NCI-H82 (cell line): ENCODE results near the gene RPL27A.

Source experiments
- DNase-seq: peaks from one replicate; lab custom pipeline; 2025; lab: John Stamatoyannopoulos, UW

The RPL27A gene

GRCh38 chr11:8701891-8702597 lies 19.5 kb downstream of the RPL27A start:
- no peak for DNase-seq

GRCh38 chr11:8702598-8702915 lies 20.0 kb downstream of the RPL27A start:
- DNase-seq, result no peak

- no peak for DNase-seq
These were observed 21.5 kb downstream of the RPL27A start for GRCh38 chr11:8704136-8704535.

DNA sequence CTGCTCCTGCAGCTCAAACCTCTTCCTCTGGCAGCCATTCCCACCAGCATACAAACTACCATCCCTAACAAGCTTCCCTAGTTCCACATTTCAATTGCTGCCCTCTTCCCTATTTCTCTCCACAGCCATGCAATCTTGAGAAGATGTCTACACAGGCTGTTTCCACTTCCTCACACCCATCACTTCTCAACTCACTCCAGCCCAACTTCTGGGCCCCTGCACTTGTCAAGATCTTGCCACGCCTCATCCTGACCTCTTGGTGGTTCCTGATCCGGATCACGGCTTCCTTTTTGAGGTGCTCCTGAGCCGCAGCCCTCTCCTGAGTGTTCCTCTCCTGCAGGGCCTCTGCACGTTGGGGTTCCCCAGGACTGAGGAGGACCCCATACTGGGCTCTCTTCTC lies 22.6 kb downstream of the RPL27A start:
- no peak for DNase-seq

GRCh38 chr11:8706673-8707432 lies 24.3 kb downstream of the RPL27A start:
- no peak for DNase-seq

DNA sequence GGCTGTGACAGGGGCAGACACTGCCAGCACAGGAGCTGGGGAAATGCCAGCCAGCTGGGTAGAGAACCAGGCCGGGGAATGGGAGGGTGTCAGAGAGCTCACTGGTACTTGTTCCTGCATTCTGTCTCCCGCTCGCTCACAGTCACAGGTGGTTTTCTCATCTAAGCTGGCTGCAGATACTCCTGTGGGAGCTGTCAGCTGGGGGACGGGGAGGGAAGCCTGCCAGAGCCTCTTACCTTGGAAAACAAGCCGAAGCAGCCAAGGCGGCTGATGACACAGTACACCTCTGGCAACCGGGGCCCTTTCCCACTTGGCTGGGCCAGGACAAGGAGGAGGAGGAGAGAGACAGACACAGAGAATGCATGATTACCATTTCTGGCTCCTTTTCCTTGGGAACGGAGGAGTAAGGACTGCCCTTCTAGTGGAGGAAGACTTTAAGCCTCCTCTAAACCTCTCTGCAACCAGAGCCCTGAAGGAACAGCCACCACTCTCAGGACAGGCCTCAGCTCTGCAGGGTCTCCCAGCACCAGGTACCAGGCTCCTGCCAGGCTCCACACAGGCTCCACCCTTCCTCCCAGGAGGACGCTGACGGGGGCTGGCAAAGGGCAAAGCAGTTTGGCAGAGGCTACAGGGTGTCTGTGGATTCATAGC lies 25.1 kb downstream of the RPL27A start:
- DNase-seq, result no peak

GRCh38 chr11:8709002-8709672 lies 26.5 kb downstream of the RPL27A start:
- DNase-seq, result no peak

- no peak for DNase-seq
These were observed 27.2 kb downstream of the RPL27A start for GRCh38 chr11:8709777-8710176.

GRCh38 chr11:8711895-8712442 lies 29.4 kb downstream of the RPL27A start:
- DNase-seq, result no peak

GRCh38 chr11:8712506-8712905 lies 29.9 kb downstream of the RPL27A start:
- DNase-seq, result no peak

DNA sequence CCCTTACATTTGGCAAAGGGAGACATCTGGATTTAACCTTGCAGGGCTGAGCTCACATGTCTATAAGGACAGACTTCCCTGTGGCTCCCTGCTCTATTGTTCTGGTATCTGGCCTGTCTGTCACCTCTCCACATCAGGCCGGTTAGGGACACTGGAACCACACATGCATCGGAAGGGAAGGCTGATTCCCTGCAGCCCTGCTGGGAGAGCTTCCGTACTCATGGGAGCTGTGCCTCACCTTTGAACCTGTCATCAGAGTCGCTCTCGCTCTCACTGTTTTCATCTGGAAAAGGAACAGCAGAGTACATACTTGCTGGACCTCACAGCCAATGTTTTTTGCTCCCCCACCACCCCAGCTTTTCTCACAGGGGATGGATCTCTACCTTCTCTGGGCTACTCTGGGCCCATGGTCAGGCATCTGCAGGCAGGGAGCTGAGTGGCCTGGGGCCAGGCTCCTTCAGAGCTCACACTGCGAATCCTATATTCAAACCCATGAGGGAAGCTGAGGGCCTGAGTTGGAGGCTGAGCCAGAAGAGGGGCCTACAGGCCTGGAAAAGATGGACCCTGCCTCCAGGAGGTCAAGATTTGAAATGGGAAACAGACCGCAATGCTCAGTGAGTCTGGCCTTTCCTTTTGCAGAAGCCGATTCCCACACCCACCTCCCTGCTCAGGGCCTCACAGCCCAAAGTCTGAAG lies 31.3 kb downstream of the RPL27A start:
- DNase-seq, result no peak

- DNase-seq, result peak; percentile 6
These were observed 32.1 kb downstream of the RPL27A start for GRCh38 chr11:8714622-8715225.

DNA sequence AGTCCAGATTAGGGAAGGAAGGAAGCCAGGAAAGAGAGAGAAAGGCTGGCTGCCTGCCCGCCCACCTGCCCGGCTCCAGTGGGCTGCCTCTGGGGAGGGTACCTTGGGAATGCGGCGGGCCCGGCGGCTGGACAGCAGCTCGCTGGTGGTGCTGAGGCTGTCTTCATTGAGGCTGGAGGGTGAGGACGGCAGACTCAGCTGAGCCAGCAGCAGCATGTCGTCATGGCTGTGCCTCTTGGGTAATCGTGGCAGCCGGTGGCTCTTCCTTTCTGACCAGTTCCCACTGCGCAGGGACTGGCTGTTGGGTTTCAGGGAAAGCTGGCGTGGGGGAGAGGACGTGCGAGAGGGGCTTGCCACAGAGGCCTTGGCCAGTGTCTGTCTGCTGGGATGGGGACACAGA lies 32.9 kb downstream of the RPL27A start:
- DNase-seq, result no peak

DNA sequence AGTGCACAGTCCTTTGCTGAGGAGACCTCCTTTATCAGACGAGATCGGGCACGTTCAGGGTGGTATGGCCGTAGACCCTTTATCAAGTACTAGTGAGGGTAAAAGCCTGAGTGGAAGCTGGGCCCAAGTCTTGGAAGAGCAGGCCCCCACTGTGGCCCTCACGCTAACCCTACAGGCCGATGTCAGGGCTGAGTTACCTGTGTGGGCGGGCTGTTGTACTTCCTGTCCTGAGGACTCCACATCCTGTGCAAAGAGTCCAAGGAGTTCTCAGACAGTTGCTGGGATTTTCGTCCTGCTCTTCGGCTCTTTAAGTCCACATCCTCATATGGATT lies 34.9 kb downstream of the RPL27A start:
- DNase-seq, result no peak

GRCh38 chr11:8717876-8718753 lies 35.5 kb downstream of the RPL27A start:
- DNase-seq, result no peak

GRCh38 chr11:8719211-8719649 lies 36.6 kb downstream of the RPL27A start:
- no peak for DNase-seq

GRCh38 chr11:8719721-8720120 lies 37.1 kb downstream of the RPL27A start:
- no peak for DNase-seq

DNA sequence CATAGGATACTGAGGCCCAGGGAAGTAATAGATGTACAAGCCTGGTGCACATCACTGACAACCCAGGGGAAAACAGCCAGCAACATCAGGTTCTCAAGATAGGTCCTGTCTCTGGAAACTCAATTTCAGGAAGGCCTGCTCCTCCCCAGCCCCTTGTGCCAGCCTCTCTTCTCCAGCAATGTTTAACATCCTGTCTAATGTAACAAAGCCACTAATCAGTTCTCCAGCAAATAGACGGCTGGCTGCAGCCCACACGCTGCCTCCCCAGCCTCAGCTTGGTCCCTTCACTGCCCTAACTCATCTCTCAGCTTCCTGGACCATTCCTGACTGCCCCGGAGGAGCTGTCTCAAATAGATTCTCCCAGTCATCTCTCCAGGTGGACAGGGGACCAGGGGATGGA lies 37.8 kb downstream of the RPL27A start:
- DNase-seq, result no peak

DNA sequence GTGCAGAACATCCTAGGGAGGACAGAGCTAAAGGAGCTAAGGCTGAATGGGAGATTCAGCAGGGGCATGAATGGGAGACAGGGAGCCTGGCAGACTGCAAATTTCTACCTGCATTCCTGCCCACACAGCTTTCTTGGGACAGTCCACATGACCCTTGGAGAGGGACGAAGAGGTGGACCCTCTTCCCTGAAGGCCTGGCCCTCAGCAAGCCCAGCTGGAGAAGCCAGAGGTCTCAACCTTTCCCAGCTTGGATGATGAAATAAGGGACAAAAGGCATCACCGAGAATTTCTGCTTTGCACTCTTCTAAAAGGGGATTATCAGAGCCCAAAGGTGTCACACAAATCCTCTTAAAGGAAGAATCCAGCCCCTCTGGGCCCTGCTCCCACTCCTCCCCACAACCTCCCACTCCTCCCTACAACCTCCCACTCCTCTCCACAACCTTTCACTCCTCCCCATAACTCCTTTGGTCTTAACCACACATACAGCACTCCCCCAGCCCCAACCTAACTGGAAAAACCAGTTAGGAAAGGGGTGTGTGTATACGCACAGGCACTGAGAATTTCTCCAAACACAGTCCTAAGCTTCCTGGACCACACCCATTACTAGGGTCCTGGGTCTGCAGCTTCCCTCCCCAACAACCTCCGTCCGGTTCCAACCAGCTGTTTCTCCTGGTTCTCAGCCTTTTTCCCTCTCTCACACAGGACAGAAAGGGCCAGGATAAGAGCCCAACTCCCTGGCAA lies 38.4 kb downstream of the RPL27A start:
- DNase-seq, result peak; percentile 74
